ENCODE data around the gene ZNF438. TPM values are rescaled to one million over a fixed set of nuclear protein-coding genes. Genes with fewer than 3 reads are reported as not detected.

The ZNF438 gene
- total RNA-seq, 4 donors from 2014 or later: 7.7 to 11.2 (median 8.7) TPM

GRCh38 chr10:31037749-31038148 is 6.1 kb upstream of the ZNF438 start:
- DNase-seq (ENCODE audit: low spot score in 2 of 2): no peak
- 89 to 96% methylated on average over 3 of the region's 3 CpGs for WGBS, 2 donors
- intact Hi-C loops (cut with DNase I; ENCODE audit: low total_unique reads): no loop called here

GRCh38 chr10:31036209-31036608 is 4.5 kb upstream of the ZNF438 start:
- intact Hi-C loops (cut with DNase I; ENCODE audit: low total_unique reads): no loop called here
- no peak for DNase-seq (ENCODE audit: low spot score in 2 of 2)
- TF ChIP-seq POLR2A (IDR thresholded peaks at IDR 0.05) (no peak), CTCF (IDR thresholded peaks at IDR 0.05) (no peak)
- 74 to 81% methylated on average over 4 of the region's 4 CpGs for WGBS, 2 donors
- H3K4me3 ChIP-seq (ENCODE audit: low read depth, poor library complexity, severe bottlenecking): no peak overlapping the region

More at GRCh38 chr10:31037749-31038148, 6.1 kb upstream of the ZNF438 start:
- H3K4me3 ChIP-seq (ENCODE audit: low read depth, poor library complexity, severe bottlenecking): no peak overlapping the region
- no peak for TF ChIP-seq POLR2A (IDR thresholded peaks at IDR 0.05)
- no peak for TF ChIP-seq CTCF (IDR thresholded peaks at IDR 0.05)

GRCh38 chr10:31035266-31035798 is 3.7 kb upstream of the ZNF438 start:
- intact Hi-C loops (cut with DNase I; ENCODE audit: low total_unique reads): no loop called here

GRCh38 chr10:31034098-31034909 is 2.6 kb upstream of the ZNF438 start:
- H3K4me3 ChIP-seq (ENCODE audit: low read depth, poor library complexity, severe bottlenecking): no peak overlapping the region
- no peak for DNase-seq (ENCODE audit: low spot score in 2 of 2)
- no peak for TF ChIP-seq CTCF (IDR thresholded peaks at IDR 0.05)
- TF ChIP-seq POLR2A (IDR thresholded peaks at IDR 0.05): no peak
- intact Hi-C loops (cut with DNase I; ENCODE audit: low total_unique reads): no loop called here
- 70 to 71% methylated on average over 2 of the region's 2 CpGs for WGBS, 2 donors

More at GRCh38 chr10:31035266-31035798, 3.7 kb upstream of the ZNF438 start:
- TF ChIP-seq POLR2A (IDR thresholded peaks at IDR 0.05) (no peak), CTCF (IDR thresholded peaks at IDR 0.05) (no peak)
- WGBS, 2 donors: 88 to 89% methylated on average over 1 of the region's 1 CpG
- DNase-seq (ENCODE audit: low spot score in 2 of 2): no peak
- H3K4me3 ChIP-seq (ENCODE audit: low read depth, poor library complexity, severe bottlenecking): no peak overlapping the region

GRCh38 chr10:31033147-31033546 is 1.5 kb upstream of the ZNF438 start:
- DNase-seq (ENCODE audit: low spot score in 2 of 2): no peak
- no peak for TF ChIP-seq CTCF (IDR thresholded peaks at IDR 0.05)
- no peak for TF ChIP-seq POLR2A (IDR thresholded peaks at IDR 0.05)
- intact Hi-C loops (cut with DNase I; ENCODE audit: low total_unique reads): no loop called here
- H3K4me3 ChIP-seq (ENCODE audit: low read depth, poor library complexity, severe bottlenecking): no peak overlapping the region
- WGBS, 2 donors: 55% methylated on average over 6 of the region's 6 CpGs

Measured in lower leg skin (tissue), 4 donors.